ENCODE measurements around the gene ANKMY1. TPM values are rescaled to one million over a fixed set of nuclear protein-coding genes. Genes with fewer than 3 reads are reported as not detected.

ANKMY1 gene
- total and polyA plus RNA-seq, 2 of the 8 experiments (the other 6 are each of a cell fraction or from before 2014, with no cell fraction given) = 4.5 to 4.8 TPM

- TF ChIP-seq POLR2A (IDR thresholded peaks at IDR 0.05; ENCODE audit: control extremely low read depth in 1 of 2, low read depth in 2 of 2, low read length in 2 of 2) (no peak), SIX5 (IDR thresholded peaks at IDR 0.05; ENCODE audit: low read depth, low read length) (no peak), CHD7 (IDR thresholded peaks at IDR 0.05; ENCODE audit: insufficient replicate concordance, low read length) (no peak)
These were observed 32.6 kb downstream of the ANKMY1 start (continued) for GRCh38 chr2:240524963-240525718.
